Activated naive CD8-positive, alpha-beta T cell (primary cell): ENCODE data around the gene ACTL7B.

ENCODE experiments used
- H3K27ac Mint-ChIP-seq: one replicate; pipeline ENCODE4 v1.8.0; 2021; ENCODE audit warnings: mixed read lengths
- H3K27me3 Mint-ChIP-seq: one replicate; pipeline ENCODE4 v1.8.0; 2021; ENCODE audit warnings: mixed read lengths
- H3K36me3 Mint-ChIP-seq: one replicate; pipeline ENCODE4 v1.8.0; 2021; ENCODE audit warnings: mixed read lengths
- H3K4me1 Mint-ChIP-seq: one replicate; pipeline ENCODE4 v1.8.0; 2021; ENCODE audit warnings: low read depth, mixed read lengths
- H3K4me3 Mint-ChIP-seq: one replicate; pipeline ENCODE4 v1.8.0; 2021; ENCODE audit warnings: mild to moderate bottlenecking, mixed read lengths
- H3K9me3 Mint-ChIP-seq: one replicate; pipeline ENCODE4 v1.8.0; 2021; ENCODE audit warnings: low read depth, mixed read lengths

ACTL7B gene

GRCh38 chr9:108882052-108882888, 26.5 kb upstream of the ACTL7B start:
- Mint-ChIP-seq H3K27me3 (no peaks in the 10 kb centered on the region), H3K9me3 (no peaks in the 10 kb centered on the region), H3K27ac (peak overlapping the region; percentile 24), H3K36me3 (peaks cover 34% of the 10 kb centered on the region), H3K4me1 (peaks cover 20% of the 10 kb centered on the region), H3K4me3 (no peak overlapping the region)

- H3K4me1 Mint-ChIP-seq, result peaks cover 11% of the 10 kb centered on the region
- H3K27me3 Mint-ChIP-seq, result no peaks in the 10 kb centered on the region
- H3K36me3 Mint-ChIP-seq, result peaks cover 31% of the 10 kb centered on the region
- H3K27ac Mint-ChIP-seq, result no peak overlapping the region
- H3K4me3 Mint-ChIP-seq, result no peak overlapping the region
- H3K9me3 Mint-ChIP-seq, result no peaks in the 10 kb centered on the region
These were observed 25.0 kb upstream of the ACTL7B start for GRCh38 chr9:108880738-108881316.

- Mint-ChIP-seq H3K4me1 (peaks cover 2% of the 10 kb centered on the region), H3K27ac (no peak overlapping the region), H3K36me3 (peaks cover 33% of the 10 kb centered on the region), H3K27me3 (no peaks in the 10 kb centered on the region), H3K9me3 (no peaks in the 10 kb centered on the region), H3K4me3 (no peak overlapping the region)
These were observed 21.7 kb upstream of the ACTL7B start for GRCh38 chr9:108877524-108877923.

GRCh38 chr9:108876425-108876824, 20.6 kb upstream of the ACTL7B start:
- H3K36me3 Mint-ChIP-seq, result peaks cover 38% of the 10 kb centered on the region
- H3K4me3 Mint-ChIP-seq, result no peak overlapping the region
- no peaks in the 10 kb centered on the region for H3K9me3 Mint-ChIP-seq
- peaks cover 2% of the 10 kb centered on the region for H3K4me1 Mint-ChIP-seq
- no peak overlapping the region for H3K27ac Mint-ChIP-seq
- no peaks in the 10 kb centered on the region for H3K27me3 Mint-ChIP-seq

GRCh38 chr9:108874058-108874788, 18.4 kb upstream of the ACTL7B start:
- Mint-ChIP-seq H3K9me3 (no peaks in the 10 kb centered on the region), H3K27me3 (no peaks in the 10 kb centered on the region), H3K36me3 (peaks cover 40% of the 10 kb centered on the region), H3K4me1 (peaks cover 2% of the 10 kb centered on the region), H3K4me3 (no peak overlapping the region), H3K27ac (no peak overlapping the region)

- peaks cover 27% of the 10 kb centered on the region for H3K36me3 Mint-ChIP-seq
- no peak overlapping the region for H3K4me3 Mint-ChIP-seq
- H3K27me3 Mint-ChIP-seq, result no peaks in the 10 kb centered on the region
- H3K27ac Mint-ChIP-seq, result no peak overlapping the region
- H3K4me1 Mint-ChIP-seq, result no peaks in the 10 kb centered on the region
- no peaks in the 10 kb centered on the region for H3K9me3 Mint-ChIP-seq
These were observed 13.4 kb upstream of the ACTL7B start for GRCh38 chr9:108869092-108869725.

- H3K27ac Mint-ChIP-seq, result peak overlapping the region; percentile 3
- H3K9me3 Mint-ChIP-seq, result no peaks in the 10 kb centered on the region
- no peaks in the 10 kb centered on the region for H3K4me1 Mint-ChIP-seq
- H3K27me3 Mint-ChIP-seq, result no peaks in the 10 kb centered on the region
- no peak overlapping the region for H3K4me3 Mint-ChIP-seq
- H3K36me3 Mint-ChIP-seq, result peaks cover 21% of the 10 kb centered on the region
These were observed 12.0 kb upstream of the ACTL7B start for GRCh38 chr9:108867829-108868228.

- Mint-ChIP-seq H3K27me3 (no peaks in the 10 kb centered on the region), H3K9me3 (no peaks in the 10 kb centered on the region), H3K4me1 (no peaks in the 10 kb centered on the region), H3K36me3 (peaks cover 20% of the 10 kb centered on the region), H3K27ac (no peak overlapping the region), H3K4me3 (no peak overlapping the region)
These were observed 11.3 kb upstream of the ACTL7B start for GRCh38 chr9:108867116-108867515.

GRCh38 chr9:108866001-108866420, 10.2 kb upstream of the ACTL7B start:
- peak overlapping the region; percentile 41 for H3K27ac Mint-ChIP-seq
- H3K36me3 Mint-ChIP-seq, result peaks cover 11% of the 10 kb centered on the region
- H3K9me3 Mint-ChIP-seq, result no peaks in the 10 kb centered on the region
- no peak overlapping the region for H3K4me3 Mint-ChIP-seq
- no peaks in the 10 kb centered on the region for H3K27me3 Mint-ChIP-seq
- H3K4me1 Mint-ChIP-seq, result no peaks in the 10 kb centered on the region

- no peaks in the 10 kb centered on the region for H3K27me3 Mint-ChIP-seq
- no peak overlapping the region for H3K27ac Mint-ChIP-seq
- H3K4me1 Mint-ChIP-seq, result no peaks in the 10 kb centered on the region
- H3K9me3 Mint-ChIP-seq, result no peaks in the 10 kb centered on the region
- H3K4me3 Mint-ChIP-seq, result no peak overlapping the region
- peaks cover 4% of the 10 kb centered on the region for H3K36me3 Mint-ChIP-seq
These were observed 9.3 kb upstream of the ACTL7B start for GRCh38 chr9:108865037-108865436.

GRCh38 chr9:108864446-108864845, 8.7 kb upstream of the ACTL7B start:
- Mint-ChIP-seq H3K4me1 (no peaks in the 10 kb centered on the region), H3K36me3 (peaks cover 4% of the 10 kb centered on the region), H3K4me3 (no peak overlapping the region), H3K9me3 (no peaks in the 10 kb centered on the region), H3K27ac (no peak overlapping the region), H3K27me3 (no peaks in the 10 kb centered on the region)

GRCh38 chr9:108863891-108864290, 8.1 kb upstream of the ACTL7B start:
- Mint-ChIP-seq H3K9me3 (no peaks in the 10 kb centered on the region), H3K36me3 (peaks cover 4% of the 10 kb centered on the region), H3K27me3 (no peaks in the 10 kb centered on the region), H3K4me3 (no peak overlapping the region), H3K4me1 (no peaks in the 10 kb centered on the region), H3K27ac (no peak overlapping the region)

GRCh38 chr9:108861997-108862396, 6.2 kb upstream of the ACTL7B start, which contains the start of gene ACTL7A:
Gene ACTL7A, plus strand, starts transcription at chr9:108862266. Its CDS starts 57 bp downstream, at chr9:108862323.
- Mint-ChIP-seq H3K36me3 (no peaks in the 10 kb centered on the region), H3K27me3 (no peaks in the 10 kb centered on the region), H3K4me3 (no peak within 1 kb of the TSS), H3K27ac (no peak within 1 kb of the TSS), H3K4me1 (no peaks in the 10 kb centered on the region), H3K9me3 (no peaks in the 10 kb centered on the region)

- Mint-ChIP-seq H3K27me3 (no peaks in the 10 kb centered on the region), H3K9me3 (no peaks in the 10 kb centered on the region), H3K36me3 (no peaks in the 10 kb centered on the region), H3K4me1 (no peaks in the 10 kb centered on the region), H3K27ac (no peak overlapping the region), H3K4me3 (no peak overlapping the region)
These were observed 5.7 kb upstream of the ACTL7B start for GRCh38 chr9:108861464-108861863.

- no peak overlapping the region for H3K4me3 Mint-ChIP-seq
- H3K36me3 Mint-ChIP-seq, result no peaks in the 10 kb centered on the region
- H3K27ac Mint-ChIP-seq, result no peak overlapping the region
These were observed 5.0 kb upstream of the ACTL7B start for GRCh38 chr9:108860764-108861163.

More at GRCh38 chr9:108860764-108861163, 5.0 kb upstream of the ACTL7B start:
- no peaks in the 10 kb centered on the region for H3K4me1 Mint-ChIP-seq
- H3K27me3 Mint-ChIP-seq, result no peaks in the 10 kb centered on the region
- no peaks in the 10 kb centered on the region for H3K9me3 Mint-ChIP-seq
